DOHH2 (cell line): ENCODE measurements around the gene CBL.

Experiments used
- H3F3A ChIP-seq: fragments of 200-600 bp; sonication (generic), shearing (Covaris generic); 2 replicates; pipeline ENCODE4 v1.6.0; 2016; ENCODE audit warnings: antibody characterized with exemption, mild to moderate bottlenecking; ENCODE audit not compliant: control insufficient read depth, insufficient read depth
- H3K27ac ChIP-seq: fragments of 200-600 bp; sonication (generic); 2 replicates; pipeline ENCODE4 v1.5.1; 2014; ENCODE audit warnings: low read depth, mild to moderate bottlenecking, low read length, moderate library complexity
- H3K27me3 ChIP-seq: fragments of 200-600 bp; sonication (generic); 2 replicates; pipeline ENCODE4 v1.6.1; 2014; ENCODE audit warnings: mild to moderate bottlenecking, low read length, mixed read lengths; ENCODE audit not compliant: control insufficient read depth
- H3K36me3 ChIP-seq: fragments of 200-600 bp; sonication (generic); 2 replicates; pipeline ENCODE4 v1.6.1; 2014; ENCODE audit warnings: mild to moderate bottlenecking, low read length, moderate library complexity, mixed read lengths; ENCODE audit not compliant: control insufficient read depth
- H3K4me1 ChIP-seq: fragments of 200-600 bp; sonication (generic); 2 replicates; pipeline ENCODE4 v1.6.1; 2014; ENCODE audit warnings: mild to moderate bottlenecking, low read length, mixed read lengths; ENCODE audit not compliant: control insufficient read depth
- H3K4me2 ChIP-seq: fragments of 200-600 bp; sonication (generic); 2 replicates; pipeline ENCODE4 v1.6.0; 2014; ENCODE audit warnings: mild to moderate bottlenecking, low read length, moderate library complexity
- H3K4me3 ChIP-seq: fragments of 200-600 bp; sonication (generic); 2 replicates; pipeline ENCODE4 v1.5.1; 2014; ENCODE audit warnings: mild to moderate bottlenecking, low read length, mixed read lengths
- H3K79me2 ChIP-seq: fragments of 200-600 bp; sonication (generic); 2 replicates; pipeline ENCODE4 v1.6.1; 2014; ENCODE audit warnings: mild to moderate bottlenecking, low read length, mixed read lengths; ENCODE audit not compliant: control insufficient read depth
- H3K9me2 ChIP-seq: fragments of 200-600 bp; sonication (generic); replicated peaks from 2 replicates; pipeline ENCODE4 v1.6.1; 2014; ENCODE audit warnings: mild to moderate bottlenecking, low read length, mixed read lengths; ENCODE audit not compliant: control insufficient read depth
- H3K9me3 ChIP-seq: fragments of 200-600 bp; sonication (generic); 2 replicates; pipeline ENCODE4 v1.6.1; 2014; ENCODE audit warnings: antibody characterized with exemption, low read length, mixed read lengths; ENCODE audit not compliant: control insufficient read depth, insufficient read depth
- H4K20me1 ChIP-seq: fragments of 200-600 bp; sonication (generic); 2 replicates; pipeline ENCODE4 v1.6.0; 2014; ENCODE audit warnings: low read depth, mild to moderate bottlenecking, antibody characterized with exemption, low read length, moderate library complexity; ENCODE audit not compliant: control insufficient read depth, insufficient read depth
- EZH2phosphoT487 ChIP-seq: fragments of 200-600 bp; sonication (generic); IDR thresholded peaks from 2 replicates; pipeline ENCODE4 v1.6.1; 2017; ENCODE audit warnings: borderline replicate concordance, mild to moderate bottlenecking, antibody characterized with exemption, low read length, moderate library complexity, mixed read lengths
- TF ChIP-seq, protein P1 (sequence below): fragments of 200-600 bp; sonication (generic); IDR thresholded peaks from one replicate; pipeline ENCODE4 v1.5.1; 2014; ENCODE audit warnings: antibody characterized with exemption, mild to moderate bottlenecking, low read depth, low read length; ENCODE audit not compliant: poor library complexity, severe bottlenecking

Gene CBL

DNA sequence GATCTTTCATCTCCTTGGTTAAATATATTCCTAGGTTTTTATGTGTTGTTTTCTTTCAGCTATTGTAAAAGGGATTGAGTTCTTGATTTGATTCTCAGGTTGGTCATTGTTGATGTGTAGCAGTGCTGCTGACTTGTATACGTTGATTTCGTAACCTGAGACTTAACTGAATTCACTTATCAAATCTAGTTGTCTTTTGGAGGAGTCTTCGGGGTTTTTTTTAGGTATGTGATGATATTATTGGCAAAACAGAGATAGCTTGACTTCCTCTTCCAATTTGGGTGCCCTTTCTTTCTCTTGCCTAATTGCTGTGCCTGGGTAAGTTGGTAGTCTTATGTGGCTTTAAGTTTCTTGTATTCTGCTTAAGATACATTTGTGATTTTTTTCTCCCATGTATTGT, 52.8 kb downstream of the CBL start:
- H4K20me1 ChIP-seq, result peaks cover 5% of the 10 kb centered on the region; the same call in 1 of the 2 replicates

GRCh38 chr11:119262668-119263351, 56.7 kb downstream of the CBL start:
- Histone ChIP-seq H3F3A (peaks cover 13% of the 10 kb centered on the region), H3K27ac (peak overlapping the region; percentile 27), H3K9me3 (no peaks in the 10 kb centered on the region), H3K27me3 (no peaks in the 10 kb centered on the region), H3K36me3 (no peaks in the 10 kb centered on the region), H3K79me2 (peaks cover 96% of the 10 kb centered on the region), H3K4me3 (peak overlapping the region; percentile 60), H3K4me2 (peak overlapping the region; percentile 79), H3K4me1 (peaks cover 84% of the 10 kb centered on the region), H3K9me2 (no peaks in the 10 kb centered on the region), H4K20me1 (peaks cover 20% of the 10 kb centered on the region; the same call in 1 of the 2 replicates)
- TF ChIP-seq, protein P1, sequence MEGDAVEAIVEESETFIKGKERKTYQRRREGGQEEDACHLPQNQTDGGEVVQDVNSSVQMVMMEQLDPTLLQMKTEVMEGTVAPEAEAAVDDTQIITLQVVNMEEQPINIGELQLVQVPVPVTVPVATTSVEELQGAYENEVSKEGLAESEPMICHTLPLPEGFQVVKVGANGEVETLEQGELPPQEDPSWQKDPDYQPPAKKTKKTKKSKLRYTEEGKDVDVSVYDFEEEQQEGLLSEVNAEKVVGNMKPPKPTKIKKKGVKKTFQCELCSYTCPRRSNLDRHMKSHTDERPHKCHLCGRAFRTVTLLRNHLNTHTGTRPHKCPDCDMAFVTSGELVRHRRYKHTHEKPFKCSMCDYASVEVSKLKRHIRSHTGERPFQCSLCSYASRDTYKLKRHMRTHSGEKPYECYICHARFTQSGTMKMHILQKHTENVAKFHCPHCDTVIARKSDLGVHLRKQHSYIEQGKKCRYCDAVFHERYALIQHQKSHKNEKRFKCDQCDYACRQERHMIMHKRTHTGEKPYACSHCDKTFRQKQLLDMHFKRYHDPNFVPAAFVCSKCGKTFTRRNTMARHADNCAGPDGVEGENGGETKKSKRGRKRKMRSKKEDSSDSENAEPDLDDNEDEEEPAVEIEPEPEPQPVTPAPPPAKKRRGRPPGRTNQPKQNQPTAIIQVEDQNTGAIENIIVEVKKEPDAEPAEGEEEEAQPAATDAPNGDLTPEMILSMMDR, result peak; percentile 10
- no peak for TF ChIP-seq EZH2phosphoT487

More for the DNA sequence above, 52.8 kb downstream of the CBL start:
- no peaks in the 10 kb centered on the region for H3K36me3 ChIP-seq
- H3K4me3 ChIP-seq, result peak overlapping the region; percentile 22
- peaks cover 72% of the 10 kb centered on the region for H3K79me2 ChIP-seq
- H3K9me3 ChIP-seq, result no peaks in the 10 kb centered on the region
- H3K4me2 ChIP-seq, result peak overlapping the region; percentile 55
- TF ChIP-seq, protein P1, result no peak
- TF ChIP-seq EZH2phosphoT487, result no peak
- no peaks in the 10 kb centered on the region for H3K27me3 ChIP-seq
- no peaks in the 10 kb centered on the region for H3K9me2 ChIP-seq
- H3F3A ChIP-seq, result peaks cover 8% of the 10 kb centered on the region
- H3K27ac ChIP-seq, result no peak overlapping the region
- peaks cover 64% of the 10 kb centered on the region for H3K4me1 ChIP-seq

GRCh38 chr11:119263352-119263940, 57.3 kb downstream of the CBL start:
- no peaks in the 10 kb centered on the region for H3K27me3 ChIP-seq
- peak overlapping the region; percentile 27 for H3K27ac ChIP-seq
- H3K4me3 ChIP-seq, result peak overlapping the region; percentile 60
- peaks cover 78% of the 10 kb centered on the region for H3K4me1 ChIP-seq
- H3F3A ChIP-seq, result peaks cover 12% of the 10 kb centered on the region
- peaks cover 92% of the 10 kb centered on the region for H3K79me2 ChIP-seq
- H3K9me2 ChIP-seq, result no peaks in the 10 kb centered on the region
- H4K20me1 ChIP-seq, result peaks cover 18% of the 10 kb centered on the region; the same call in 1 of the 2 replicates
- H3K4me2 ChIP-seq, result peak overlapping the region; percentile 79
- TF ChIP-seq EZH2phosphoT487, result no peak
- TF ChIP-seq, protein P1, result no peak
- H3K9me3 ChIP-seq, result no peaks in the 10 kb centered on the region
- H3K36me3 ChIP-seq, result no peaks in the 10 kb centered on the region
